ENCODE measurements around the gene PM20D1. TPM values are rescaled to one million over a fixed set of nuclear protein-coding genes. Genes with fewer than 3 reads are reported as not detected.

The PM20D1 gene
- total RNA-seq, 1 donor from 2014 or later: under 0.01 TPM

Other genes with a start within 250 kb of the PM20D1 start
- gene ELK4, start 218.1 kb downstream of the PM20D1 start, total RNA-seq: 33.4 and 44.0 TPM in 2 replicates
- 14.8 and 53.0 TPM in 2 replicates for gene SLC45A3, start 169.6 kb downstream of the PM20D1 start, total RNA-seq
- 85.8 and 128 TPM in 2 replicates for gene NUCKS1, start 100.0 kb downstream of the PM20D1 start, total RNA-seq
- 18.1 and 30.8 TPM in 2 replicates for gene RAB29, start 74.7 kb downstream of the PM20D1 start, total RNA-seq
- gene SLC41A1, start 36.9 kb downstream of the PM20D1 start, total RNA-seq: 8.1 and 12.3 TPM in 2 replicates
- gene SLC26A9, start 93.3 kb upstream of the PM20D1 start, total RNA-seq: not detected in 2 replicates
- gene RAB7B, start 153.3 kb upstream of the PM20D1 start, total RNA-seq: under 0.01 TPM in 1 of 2 replicates, not detected in the other
- gene CTSE, start 173.8 kb upstream of the PM20D1 start, total RNA-seq: not detected in 2 replicates
- gene RHEX, start 203.0 kb upstream of the PM20D1 start, total RNA-seq: not detected in 2 replicates